ENCODE results near the gene PACSIN2. TPM values are rescaled to one million over a fixed set of nuclear protein-coding genes. Genes with fewer than 3 reads are reported as not detected.

Gene PACSIN2
- total RNA-seq, 1 experiment from 2014 or later: 60.2 TPM

DNA sequence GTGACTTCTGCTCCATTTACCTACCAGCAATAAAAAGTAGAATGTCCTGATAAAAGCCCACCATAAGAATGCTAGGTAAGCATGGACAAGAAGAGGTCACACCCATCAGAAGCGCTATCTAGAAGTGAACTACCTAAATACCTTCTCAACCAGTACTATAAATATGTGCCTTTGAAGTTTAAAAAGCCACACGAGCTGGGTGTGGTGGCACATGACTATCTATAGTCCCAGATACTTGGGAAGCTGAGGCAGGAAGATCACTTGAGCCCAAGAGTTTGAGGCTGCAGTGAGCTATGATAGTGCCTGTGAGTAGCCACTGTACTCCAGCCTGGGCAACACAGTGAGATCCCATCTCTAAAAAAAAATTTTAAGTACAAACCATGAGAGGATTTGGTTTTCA lies 66.7 kb downstream of the PACSIN2 start:
- Histone ChIP-seq H3K4me3 (ENCODE audit: low read depth in 2 of 2, low read length in 2 of 2) (no peak overlapping the region), H3K27me3 (ENCODE audit: control insufficient read depth, insufficient read depth, low read length) (no peaks in the 10 kb centered on the region), H3K9me3 (ENCODE audit: control insufficient read depth, insufficient read depth, low read depth, low read length) (no peaks in the 10 kb centered on the region), H3K36me3 (ENCODE audit: control insufficient read depth, insufficient read depth, low read length) (no peaks in the 10 kb centered on the region), H3K27ac (ENCODE audit: low read length) (peak overlapping the region; percentile 61; the same call in 1 of the 2 replicates), H3K4me1 (ENCODE audit: control insufficient read depth, insufficient read depth, low read length) (peaks cover 57% of the 10 kb centered on the region)
- ChIA-PET POLR2A (no interaction called here), CTCF (no interaction called here)
- TF ChIP-seq, protein P1, sequence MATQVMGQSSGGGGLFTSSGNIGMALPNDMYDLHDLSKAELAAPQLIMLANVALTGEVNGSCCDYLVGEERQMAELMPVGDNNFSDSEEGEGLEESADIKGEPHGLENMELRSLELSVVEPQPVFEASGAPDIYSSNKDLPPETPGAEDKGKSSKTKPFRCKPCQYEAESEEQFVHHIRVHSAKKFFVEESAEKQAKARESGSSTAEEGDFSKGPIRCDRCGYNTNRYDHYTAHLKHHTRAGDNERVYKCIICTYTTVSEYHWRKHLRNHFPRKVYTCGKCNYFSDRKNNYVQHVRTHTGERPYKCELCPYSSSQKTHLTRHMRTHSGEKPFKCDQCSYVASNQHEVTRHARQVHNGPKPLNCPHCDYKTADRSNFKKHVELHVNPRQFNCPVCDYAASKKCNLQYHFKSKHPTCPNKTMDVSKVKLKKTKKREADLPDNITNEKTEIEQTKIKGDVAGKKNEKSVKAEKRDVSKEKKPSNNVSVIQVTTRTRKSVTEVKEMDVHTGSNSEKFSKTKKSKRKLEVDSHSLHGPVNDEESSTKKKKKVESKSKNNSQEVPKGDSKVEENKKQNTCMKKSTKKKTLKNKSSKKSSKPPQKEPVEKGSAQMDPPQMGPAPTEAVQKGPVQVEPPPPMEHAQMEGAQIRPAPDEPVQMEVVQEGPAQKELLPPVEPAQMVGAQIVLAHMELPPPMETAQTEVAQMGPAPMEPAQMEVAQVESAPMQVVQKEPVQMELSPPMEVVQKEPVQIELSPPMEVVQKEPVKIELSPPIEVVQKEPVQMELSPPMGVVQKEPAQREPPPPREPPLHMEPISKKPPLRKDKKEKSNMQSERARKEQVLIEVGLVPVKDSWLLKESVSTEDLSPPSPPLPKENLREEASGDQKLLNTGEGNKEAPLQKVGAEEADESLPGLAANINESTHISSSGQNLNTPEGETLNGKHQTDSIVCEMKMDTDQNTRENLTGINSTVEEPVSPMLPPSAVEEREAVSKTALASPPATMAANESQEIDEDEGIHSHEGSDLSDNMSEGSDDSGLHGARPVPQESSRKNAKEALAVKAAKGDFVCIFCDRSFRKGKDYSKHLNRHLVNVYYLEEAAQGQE (IDR thresholded peaks at IDR 0.05; ENCODE audit: insufficient read depth in 1 of 2, low read depth in 2 of 2, low read length in 1 of 2): no peak
- TF ChIP-seq TCF7L2 (IDR thresholded peaks at IDR 0.05; ENCODE audit: low read depth, low read length) (no peak), SIN3A (IDR thresholded peaks at IDR 0.05; ENCODE audit: borderline replicate concordance, insufficient read depth, low read depth, low read length) (no peak), POLR2AphosphoS5 (IDR thresholded peaks at IDR 0.05; ENCODE audit: low read depth, low read length) (no peak)
- TF ChIP-seq, protein P2, sequence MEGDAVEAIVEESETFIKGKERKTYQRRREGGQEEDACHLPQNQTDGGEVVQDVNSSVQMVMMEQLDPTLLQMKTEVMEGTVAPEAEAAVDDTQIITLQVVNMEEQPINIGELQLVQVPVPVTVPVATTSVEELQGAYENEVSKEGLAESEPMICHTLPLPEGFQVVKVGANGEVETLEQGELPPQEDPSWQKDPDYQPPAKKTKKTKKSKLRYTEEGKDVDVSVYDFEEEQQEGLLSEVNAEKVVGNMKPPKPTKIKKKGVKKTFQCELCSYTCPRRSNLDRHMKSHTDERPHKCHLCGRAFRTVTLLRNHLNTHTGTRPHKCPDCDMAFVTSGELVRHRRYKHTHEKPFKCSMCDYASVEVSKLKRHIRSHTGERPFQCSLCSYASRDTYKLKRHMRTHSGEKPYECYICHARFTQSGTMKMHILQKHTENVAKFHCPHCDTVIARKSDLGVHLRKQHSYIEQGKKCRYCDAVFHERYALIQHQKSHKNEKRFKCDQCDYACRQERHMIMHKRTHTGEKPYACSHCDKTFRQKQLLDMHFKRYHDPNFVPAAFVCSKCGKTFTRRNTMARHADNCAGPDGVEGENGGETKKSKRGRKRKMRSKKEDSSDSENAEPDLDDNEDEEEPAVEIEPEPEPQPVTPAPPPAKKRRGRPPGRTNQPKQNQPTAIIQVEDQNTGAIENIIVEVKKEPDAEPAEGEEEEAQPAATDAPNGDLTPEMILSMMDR (IDR thresholded peaks at IDR 0.05): no peak
- DNase-seq (ENCODE audit: low read depth, low spot score): no peak
- BruUV-seq (replicated peaks): no TSS peak
- in situ Hi-C loops (cut with HindIII; ENCODE audit: low pct_unique_long_range_greater_than_20kb, low sequenced_read_pairs): no loop called here
- intact Hi-C loops (cut with micrococcal nuclease; ENCODE audit: unreplicated experiment): no loop called here
- no peak for ATAC-seq

DNA sequence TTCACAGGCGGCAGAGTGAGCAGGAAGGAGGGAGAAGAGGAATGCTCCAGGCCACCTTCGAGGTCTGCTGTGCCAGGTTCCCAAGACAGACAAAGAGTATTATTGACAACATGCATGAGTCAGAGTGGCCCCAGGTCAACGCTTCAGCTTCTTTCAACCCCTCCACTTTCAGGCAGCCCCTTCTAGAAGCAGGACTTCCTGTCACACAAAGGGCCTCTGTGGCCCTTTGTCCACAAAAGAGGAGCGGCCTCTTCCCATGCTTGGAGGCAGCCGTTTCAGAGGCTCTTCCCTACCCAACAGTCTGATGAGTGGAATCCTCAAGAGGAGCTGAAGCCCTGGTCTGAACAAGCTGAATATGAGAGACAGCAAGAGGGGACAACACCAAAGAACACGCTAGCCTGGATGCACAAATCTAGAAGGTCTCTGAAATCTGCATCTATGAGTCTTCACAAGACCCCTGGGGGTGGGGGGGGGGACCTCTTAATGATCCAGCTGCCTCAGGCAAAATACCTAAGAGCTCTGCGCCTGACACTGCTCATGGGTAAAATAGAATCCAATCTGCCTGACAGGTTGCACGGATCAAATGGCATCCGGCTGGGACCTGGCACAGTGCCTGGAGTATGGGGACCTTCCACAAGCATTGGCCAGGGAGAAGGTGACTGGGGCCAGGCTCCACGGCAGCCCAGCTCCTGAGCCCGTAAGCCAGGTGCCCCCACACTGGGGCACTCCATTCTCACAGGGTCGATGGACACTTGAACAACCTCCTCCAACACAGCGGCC lies 67.5 kb downstream of the PACSIN2 start:
- peak overlapping the region in 1 of 2 experiments; percentile 5; a peak in 1 of 4 replicates for H3K4me3 ChIP-seq (ENCODE audit: low read depth in 2 of 2, low read length in 2 of 2)
- ChIA-PET POLR2A (interaction anchor here (0.5 to 0.6 kb wide), 3 partner anchors 58 to 68 kb away, joined by 3 to 4 read pairs (median 3); partner anchors contain the start of gene PACSIN2), CTCF (no interaction called here)
- H3K27ac ChIP-seq (ENCODE audit: low read length): peak overlapping the region; percentile 48
- H3K36me3 ChIP-seq (ENCODE audit: control insufficient read depth, insufficient read depth, low read length): no peaks in the 10 kb centered on the region
- intact Hi-C loops (cut with micrococcal nuclease; ENCODE audit: unreplicated experiment): no loop called here
- H3K27me3 ChIP-seq (ENCODE audit: control insufficient read depth, insufficient read depth, low read length): no peaks in the 10 kb centered on the region
- TF ChIP-seq, protein P2 (IDR thresholded peaks at IDR 0.05): no peak
- TF ChIP-seq TCF7L2 (IDR thresholded peaks at IDR 0.05; ENCODE audit: low read depth, low read length) (no peak), POLR2AphosphoS5 (IDR thresholded peaks at IDR 0.05; ENCODE audit: low read depth, low read length) (no peak), SIN3A (IDR thresholded peaks at IDR 0.05; ENCODE audit: borderline replicate concordance, insufficient read depth, low read depth, low read length) (no peak)
- TF ChIP-seq, protein P1 (IDR thresholded peaks at IDR 0.05; ENCODE audit: insufficient read depth in 1 of 2, low read depth in 2 of 2, low read length in 1 of 2): no peak
- no TSS peak for BruUV-seq (replicated peaks)
- H3K4me1 ChIP-seq (ENCODE audit: control insufficient read depth, insufficient read depth, low read length): peaks cover 57% of the 10 kb centered on the region
- in situ Hi-C loops (cut with HindIII; ENCODE audit: low pct_unique_long_range_greater_than_20kb, low sequenced_read_pairs): no loop called here
- DNase-seq (ENCODE audit: low read depth, low spot score) (no peak), ATAC-seq (peak; percentile 75)
- H3K9me3 ChIP-seq (ENCODE audit: control insufficient read depth, insufficient read depth, low read depth, low read length): no peaks in the 10 kb centered on the region
